AG09319 (cell line): ENCODE data around the gene SNAP29.
"Not testable (repeated sequence)": the region's sequence is repeated elsewhere in the genome, so short reads cannot be mapped to it uniquely, and the experiment has no call there.

Source experiments
- DNase-seq: peaks from one replicate; pipeline ENCODE4 v3.0.0-alpha.2; 2010; ENCODE audit warnings: low read depth; ENCODE audit errors: extremely low read depth
- CTCF ChIP-seq: IDR thresholded peaks from 2 replicates; pipeline ENCODE4 v1.5.1; 2011; ENCODE audit warnings: low read depth, mild to moderate bottlenecking, inconsistent platforms, low read length, moderate library complexity

Gene SNAP29

DNA sequence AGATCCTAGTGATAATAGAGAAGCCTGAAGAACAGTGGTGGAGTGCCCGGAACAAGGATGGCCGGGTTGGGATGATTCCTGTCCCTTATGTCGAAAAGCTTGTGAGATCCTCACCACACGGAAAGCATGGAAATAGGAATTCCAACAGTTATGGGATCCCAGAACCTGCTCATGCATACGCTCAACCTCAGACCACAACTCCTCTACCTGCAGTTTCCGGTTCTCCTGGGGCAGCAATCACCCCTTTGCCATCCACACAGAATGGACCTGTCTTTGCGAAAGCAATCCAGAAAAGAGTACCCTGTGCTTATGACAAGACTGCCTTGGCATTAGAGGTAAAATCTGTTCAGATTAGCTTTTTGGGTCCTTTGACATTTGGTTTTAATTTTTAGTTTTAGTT, 75.1 kb downstream of the SNAP29 start:
- no peak for TF ChIP-seq CTCF
- DNase-seq = no peak

- not testable (repeated sequence) for DNase-seq
These were observed 76.2 kb downstream of the SNAP29 start for GRCh38 chr22:20935049-20935448.

DNA sequence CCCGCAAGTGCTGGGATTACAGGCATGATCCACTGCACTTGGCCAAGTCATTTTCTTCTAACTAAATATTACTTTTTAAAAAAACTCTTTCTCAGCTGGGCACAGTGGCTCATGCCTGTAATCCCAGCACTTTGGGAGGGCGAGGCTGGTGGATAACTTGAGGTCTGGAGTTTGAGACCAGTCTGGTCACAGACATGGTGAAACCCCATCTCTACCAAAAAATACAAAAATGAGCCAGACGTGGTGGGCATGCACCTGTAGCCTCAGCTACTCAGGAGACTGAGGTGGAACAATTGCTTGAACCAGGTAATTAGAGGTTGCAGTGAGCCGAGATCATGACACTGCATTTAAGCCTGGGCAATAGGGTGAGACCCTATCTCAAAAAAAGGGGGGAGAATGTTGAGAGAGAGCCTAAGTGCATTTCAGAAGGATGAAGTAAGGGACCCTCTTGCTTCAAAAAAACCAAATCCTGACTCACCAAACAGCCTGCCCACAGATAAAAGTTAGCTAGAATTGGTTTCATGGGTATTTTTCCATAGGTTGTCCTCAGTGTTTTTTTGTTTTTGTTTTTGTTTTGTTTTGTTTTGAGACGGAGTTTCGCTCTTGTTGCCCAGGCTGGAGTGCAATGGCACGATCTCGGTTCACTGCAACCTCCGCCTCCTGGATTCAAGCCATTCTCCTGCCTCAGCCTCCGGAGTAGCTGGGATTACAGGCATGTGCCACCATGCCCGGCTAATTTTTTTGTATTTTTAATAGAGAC, 77.2 kb downstream of the SNAP29 start:
- DNase-seq = not testable (repeated sequence)

DNA sequence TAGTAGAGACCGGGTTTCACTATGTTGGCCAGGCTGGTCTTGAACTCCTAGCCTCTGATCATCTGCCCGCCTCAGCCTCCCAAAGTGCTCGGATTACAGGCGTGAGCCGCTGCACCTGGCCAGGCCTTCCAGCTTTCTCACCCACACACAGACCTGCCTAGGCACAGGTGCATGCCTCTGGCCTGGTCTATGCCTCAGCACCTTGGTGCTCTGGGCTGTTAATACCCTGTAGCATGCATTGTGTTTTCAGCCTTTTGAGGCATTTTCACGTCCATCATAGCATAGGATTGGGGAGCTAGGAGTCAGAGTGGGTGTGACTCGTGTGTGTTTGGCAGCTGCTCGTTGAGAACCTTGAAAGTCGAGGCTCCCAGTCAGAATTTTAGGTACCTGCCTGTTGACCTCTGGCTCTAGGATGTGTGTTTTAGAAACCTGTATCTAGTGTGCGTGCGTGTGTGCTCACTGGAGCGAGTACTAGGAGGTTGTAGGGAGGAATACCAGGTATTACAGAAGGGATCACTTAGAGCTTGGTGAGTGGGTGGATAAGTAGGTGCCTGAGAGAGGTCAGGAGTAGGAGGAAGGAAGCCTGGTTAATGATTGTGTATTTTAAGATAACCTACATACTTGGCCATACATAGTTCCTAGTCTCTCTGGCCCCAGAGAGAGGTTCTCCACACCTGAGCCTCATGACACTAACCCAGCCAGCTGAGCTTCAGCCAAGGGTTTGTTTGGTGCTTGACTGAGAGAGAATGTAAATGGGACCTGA, 78.4 kb downstream of the SNAP29 start:
- no peak for DNase-seq
- TF ChIP-seq CTCF = no peak

DNA sequence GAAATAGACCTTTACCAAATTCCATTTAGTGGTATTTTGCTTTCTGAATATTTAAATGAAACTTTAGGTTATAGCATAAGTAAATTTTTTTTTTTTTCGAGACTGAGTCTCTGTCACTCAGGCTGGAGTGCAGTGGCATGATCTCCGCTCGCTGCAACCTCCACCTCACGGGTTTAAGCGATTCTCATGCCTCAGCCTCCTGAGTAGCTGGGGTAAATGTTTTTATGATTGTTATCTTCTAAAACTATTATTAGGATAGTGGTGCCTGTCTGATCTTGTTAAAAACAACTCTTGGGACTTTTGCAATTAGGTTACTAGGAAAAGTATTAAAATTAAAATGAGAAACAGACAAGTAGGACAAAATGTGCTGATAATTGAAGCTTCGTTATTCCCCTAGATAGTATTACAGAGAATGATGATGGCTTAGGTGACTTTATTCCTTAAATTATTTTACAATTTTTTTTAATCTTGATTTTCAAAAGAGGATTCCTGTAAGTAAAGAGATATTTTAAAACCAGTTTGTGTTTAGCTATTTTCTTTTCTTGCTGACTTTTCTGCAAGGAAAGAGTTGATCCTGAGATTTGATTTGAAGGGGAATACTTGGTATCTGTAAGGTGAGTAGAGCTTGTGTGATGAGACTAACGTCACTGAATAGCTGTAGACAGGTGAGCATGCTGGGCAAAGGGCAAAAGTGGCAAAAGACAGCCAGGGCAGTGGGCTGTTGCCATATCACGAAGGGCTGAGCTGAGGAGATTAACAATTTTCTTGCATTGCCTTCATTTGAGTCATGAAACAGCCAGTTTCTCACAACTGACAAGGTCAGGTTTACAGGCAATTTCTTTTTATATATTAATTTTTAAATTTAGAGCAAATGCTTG, 79.2 kb downstream of the SNAP29 start:
- DNase-seq = no peak
- no peak for TF ChIP-seq CTCF

GRCh38 chr22:20939457-20940185, 80.8 kb downstream of the SNAP29 start:
- not testable (repeated sequence) for DNase-seq

GRCh38 chr22:20940186-20940651, 81.4 kb downstream of the SNAP29 start:
- no peak for TF ChIP-seq CTCF
- peak; percentile 69 for DNase-seq
